Measurements from ENCODE around the gene RCHY1. TPM values are rescaled to one million over a fixed set of nuclear protein-coding genes. Genes with fewer than 3 reads are reported as not detected.

The RCHY1 gene
- total RNA-seq, 6 experiments from 2014 or later, result 8.6 to 19.3 (median 14.0) TPM

DNA sequence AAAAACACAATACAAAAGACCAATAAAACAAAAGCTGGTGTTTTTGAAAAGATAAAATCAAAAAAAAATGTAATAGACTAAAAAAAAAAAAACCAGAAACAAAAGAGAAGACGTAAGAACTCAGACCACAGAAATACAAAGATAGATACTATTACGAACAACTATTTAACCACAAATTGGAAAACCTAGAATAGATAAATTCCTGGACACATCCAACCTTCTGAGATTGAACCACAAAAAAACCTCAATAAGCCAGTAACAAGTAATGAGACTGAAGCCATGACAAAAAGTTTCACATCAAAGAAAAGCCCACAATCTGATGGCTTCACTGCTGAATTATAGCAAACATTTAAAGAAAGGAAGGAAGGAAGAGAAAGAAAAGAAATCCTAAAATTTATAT, 16.2 kb downstream of the RCHY1 start:
- TF ChIP-seq, protein P1, sequence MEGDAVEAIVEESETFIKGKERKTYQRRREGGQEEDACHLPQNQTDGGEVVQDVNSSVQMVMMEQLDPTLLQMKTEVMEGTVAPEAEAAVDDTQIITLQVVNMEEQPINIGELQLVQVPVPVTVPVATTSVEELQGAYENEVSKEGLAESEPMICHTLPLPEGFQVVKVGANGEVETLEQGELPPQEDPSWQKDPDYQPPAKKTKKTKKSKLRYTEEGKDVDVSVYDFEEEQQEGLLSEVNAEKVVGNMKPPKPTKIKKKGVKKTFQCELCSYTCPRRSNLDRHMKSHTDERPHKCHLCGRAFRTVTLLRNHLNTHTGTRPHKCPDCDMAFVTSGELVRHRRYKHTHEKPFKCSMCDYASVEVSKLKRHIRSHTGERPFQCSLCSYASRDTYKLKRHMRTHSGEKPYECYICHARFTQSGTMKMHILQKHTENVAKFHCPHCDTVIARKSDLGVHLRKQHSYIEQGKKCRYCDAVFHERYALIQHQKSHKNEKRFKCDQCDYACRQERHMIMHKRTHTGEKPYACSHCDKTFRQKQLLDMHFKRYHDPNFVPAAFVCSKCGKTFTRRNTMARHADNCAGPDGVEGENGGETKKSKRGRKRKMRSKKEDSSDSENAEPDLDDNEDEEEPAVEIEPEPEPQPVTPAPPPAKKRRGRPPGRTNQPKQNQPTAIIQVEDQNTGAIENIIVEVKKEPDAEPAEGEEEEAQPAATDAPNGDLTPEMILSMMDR (IDR thresholded peaks at IDR 0.05), result no peak
- TF ChIP-seq POLR2A (IDR thresholded peaks at IDR 0.05), result no peak
- intact Hi-C loops (cut with DNase I), result no loop called here
- WGBS (ENCODE audit: insufficient coverage, low coverage, low lambda C conversion rate, missing lambda C conversion rate), result 93% methylated on average over 2 of the region's 2 CpGs
- no peaks in the 10 kb centered on the region for H3K9me3 ChIP-seq
- no peaks in the 10 kb centered on the region for H3K4me1 ChIP-seq
- ATAC-seq (no peak), DNase-seq (no peak)
- H3K36me3 ChIP-seq, result peaks cover 0 to 12% (median 0%) of the 10 kb centered on the region in 4 donors
- H3K27me3 ChIP-seq, result no peaks in the 10 kb centered on the region
- H3K27ac ChIP-seq, result no peak overlapping the region
- no peak overlapping the region for H3K4me3 ChIP-seq

DNA sequence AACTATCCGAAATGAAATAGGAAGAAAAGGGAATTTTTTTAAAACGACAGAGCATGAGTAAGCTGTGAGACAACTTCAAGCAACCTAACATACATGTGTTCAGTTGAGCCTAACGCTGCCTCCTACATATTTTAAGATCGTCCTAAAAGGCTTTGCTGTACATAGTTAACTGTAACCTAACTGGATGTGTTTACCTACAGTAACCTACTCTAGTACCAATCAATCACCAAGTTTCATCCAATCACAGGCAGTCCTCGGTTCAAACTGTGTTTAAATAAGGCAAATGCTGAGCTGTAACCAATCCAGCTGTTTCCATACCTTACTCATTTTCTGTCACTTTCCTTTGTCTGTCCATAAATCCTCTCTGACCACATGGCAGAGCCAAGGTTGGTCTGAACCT, 17.1 kb downstream of the RCHY1 start:
- no peak overlapping the region for H3K27ac ChIP-seq
- no peak for DNase-seq
- no peaks in the 10 kb centered on the region for H3K4me1 ChIP-seq
- H3K36me3 ChIP-seq, result peaks cover 0 to 19% (median 3%) of the 10 kb centered on the region in 4 donors
- ATAC-seq, result no peak
- WGBS (ENCODE audit: insufficient coverage, low coverage, low lambda C conversion rate, missing lambda C conversion rate), result 86% methylated on average over 5 of the region's 5 CpGs
- no peaks in the 10 kb centered on the region for H3K27me3 ChIP-seq
- intact Hi-C loops (cut with DNase I), result no loop called here
- TF ChIP-seq, protein P1 (IDR thresholded peaks at IDR 0.05), result no peak
- no peak for TF ChIP-seq POLR2A (IDR thresholded peaks at IDR 0.05)
- H3K4me3 ChIP-seq, result no peak overlapping the region
- no peaks in the 10 kb centered on the region for H3K9me3 ChIP-seq

DNA sequence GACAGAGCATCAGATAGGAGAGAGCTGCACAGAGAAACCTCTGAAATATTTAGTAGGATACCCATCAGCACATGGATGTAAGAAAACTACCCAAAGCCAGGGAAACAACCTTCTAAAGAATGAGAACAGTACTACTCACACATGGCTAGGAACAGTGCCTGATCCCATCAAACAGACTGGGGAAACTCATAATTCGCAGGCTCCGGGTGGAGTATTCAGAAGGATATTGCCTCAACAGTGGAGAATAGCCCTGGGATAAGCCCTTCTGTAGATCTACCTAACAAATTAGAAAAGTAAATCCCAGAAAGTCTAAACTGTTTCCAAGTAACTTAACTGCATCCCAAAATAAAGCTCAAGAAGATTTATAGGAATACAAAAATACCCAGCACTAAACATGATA, 17.8 kb downstream of the RCHY1 start:
- H3K4me3 ChIP-seq, result no peak overlapping the region
- TF ChIP-seq POLR2A (IDR thresholded peaks at IDR 0.05), result no peak
- TF ChIP-seq, protein P1 (IDR thresholded peaks at IDR 0.05), result no peak
- H3K9me3 ChIP-seq, result no peaks in the 10 kb centered on the region
- H3K27me3 ChIP-seq, result no peaks in the 10 kb centered on the region
- no peaks in the 10 kb centered on the region for H3K4me1 ChIP-seq
- 100% methylated on average over 2 of the region's 2 CpGs for WGBS (ENCODE audit: insufficient coverage, low coverage, low lambda C conversion rate, missing lambda C conversion rate)
- no peak for ATAC-seq
- intact Hi-C loops (cut with DNase I), result no loop called here
- no peak overlapping the region for H3K27ac ChIP-seq
- peaks cover 0 to 24% (median 3%) of the 10 kb centered on the region in 4 donors for H3K36me3 ChIP-seq
- DNase-seq, result no peak

DNA sequence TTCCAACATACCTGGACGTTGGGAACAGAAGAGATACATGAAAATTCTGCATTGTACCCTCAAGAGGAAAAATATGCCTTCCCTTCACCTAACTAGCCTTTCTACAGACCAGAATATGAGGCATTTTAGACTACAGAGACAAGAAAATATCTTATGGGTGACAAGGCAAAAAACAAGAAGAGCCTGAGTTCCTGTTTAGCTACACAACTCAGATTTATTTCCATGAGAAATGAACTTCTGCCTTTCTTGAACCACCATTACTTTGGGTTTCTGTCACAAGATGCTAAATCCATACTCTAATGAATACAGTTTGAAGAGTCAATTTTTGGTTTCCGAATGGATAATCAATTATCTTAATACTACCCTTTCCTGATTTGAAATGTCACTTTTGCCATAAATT, 18.7 kb downstream of the RCHY1 start:
- Histone ChIP-seq H3K4me3 (no peak overlapping the region), H3K36me3 (peaks cover 0 to 30% (median 6%) of the 10 kb centered on the region in 4 donors), H3K27ac (no peak overlapping the region), H3K9me3 (no peaks in the 10 kb centered on the region), H3K27me3 (no peaks in the 10 kb centered on the region), H3K4me1 (no peaks in the 10 kb centered on the region)
- no peak for TF ChIP-seq POLR2A (IDR thresholded peaks at IDR 0.05)
- TF ChIP-seq, protein P1 (IDR thresholded peaks at IDR 0.05), result no peak
- WGBS (ENCODE audit: insufficient coverage, low coverage, low lambda C conversion rate, missing lambda C conversion rate), result 80% methylated on average over 2 of the region's 2 CpGs
- intact Hi-C loops (cut with DNase I), result no loop called here
- DNase-seq (no peak), ATAC-seq (no peak)

DNA sequence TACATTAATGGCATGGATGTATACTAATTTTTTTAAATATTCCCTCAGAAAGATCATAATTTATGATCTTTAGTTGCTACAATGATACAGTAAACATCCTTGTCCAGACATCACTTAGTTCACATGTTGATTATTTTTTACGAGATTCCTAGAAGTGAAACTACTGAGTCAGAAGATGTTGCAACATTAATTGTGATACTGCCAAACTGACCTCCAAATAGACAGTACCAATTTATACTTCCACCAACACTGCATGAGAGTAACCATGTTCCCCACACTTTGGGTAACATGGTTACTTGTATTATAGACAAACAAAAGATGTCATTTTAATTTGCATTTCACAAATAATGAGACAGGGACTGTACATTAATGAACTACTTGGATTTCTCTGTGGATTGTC, 19.6 kb downstream of the RCHY1 start:
- DNase-seq (no peak), ATAC-seq (peak; percentile 60 to 96 (median 82))
- Histone ChIP-seq H3K27me3 (no peaks in the 10 kb centered on the region), H3K27ac (no peak overlapping the region), H3K9me3 (no peaks in the 10 kb centered on the region), H3K4me3 (no peak overlapping the region), H3K36me3 (peaks cover 3 to 35% (median 11%) of the 10 kb centered on the region in 4 donors), H3K4me1 (no peaks in the 10 kb centered on the region)
- no peak for TF ChIP-seq POLR2A (IDR thresholded peaks at IDR 0.05)
- TF ChIP-seq, protein P1 (IDR thresholded peaks at IDR 0.05), result no peak
- intact Hi-C loops (cut with DNase I), result no loop called here
- WGBS (ENCODE audit: insufficient coverage, low coverage, low lambda C conversion rate, missing lambda C conversion rate), result 5% methylated on average over 1 of the region's 1 CpG

Data from right lobe of liver (tissue), 6 donors.